Stomach (tissue), 9 donors: Measurements from ENCODE around the gene GPR108. TPM values are rescaled to one million over a fixed set of nuclear protein-coding genes. Genes with fewer than 3 reads are reported as not detected.

ENCODE experiments used
- DNase-seq, 2 donors: peaks; one replicate each; pipeline versions ENCODE4 v3.0.0 to v3.0.0-alpha.2; 2013 to 2019
- H3K27ac ChIP-seq, 5 donors: fragments of 200-600 bp in 4 of 5; sonication (generic) in 4 of 5; one replicate each; pipeline ENCODE4 v1.5.1; 2013 to 2019; ENCODE audit warnings: mild to moderate bottlenecking in 1 of 5, moderate library complexity in 1 of 5
- H3K27me3 ChIP-seq, 3 donors: fragments of 200-600 bp; sonication (generic); one replicate each; pipeline ENCODE4 v1.5.1; 2017 to 2019; ENCODE audit warnings: mixed run types in 1 of 3
- H3K36me3 ChIP-seq, 4 donors: fragments of 200-600 bp; sonication (generic); 1 replicate in 3 of 4; 2 replicates in 1 of 4; pipeline ENCODE4 v1.5.1; 2016 to 2019
- H3K4me1 ChIP-seq, 4 donors: fragments of 200-600 bp; sonication (generic); one replicate each; pipeline ENCODE4 v1.5.1; 2016 to 2019
- H3K4me3 ChIP-seq, 4 donors: fragments of 200-600 bp; sonication (generic) in 3 of 4; one replicate each; pipeline ENCODE4 v1.5.1; 2016 to 2019; ENCODE audit warnings: mild to moderate bottlenecking in 1 of 4
- H3K9me3 ChIP-seq, 4 donors: fragments of 200-600 bp; sonication (generic); one replicate each; pipeline ENCODE4 v1.5.1; 2016 to 2019
- EP300 ChIP-seq: sonication (generic); formaldehyde crosslinking; IDR thresholded peaks from one replicate; pipeline ENCODE4 v1.6.1; 2017; ENCODE audit warnings: antibody characterized with exemption
- POLR2A ChIP-seq, 4 donors: fragments of 450-650 bp; IDR thresholded peaks; one replicate each; pipeline ENCODE4 v1.6.1; 2016; ENCODE audit warnings: antibody characterized with exemption in 4 of 4, control low read depth in 2 of 4, mild to moderate bottlenecking in 1 of 4, moderate library complexity in 1 of 4
- POLR2AphosphoS5 ChIP-seq, 3 donors: sonication (generic); formaldehyde crosslinking; IDR thresholded peaks; one replicate each; pipeline ENCODE4 v1.6.1; 2016; ENCODE audit warnings: antibody characterized with exemption in 3 of 3
- WGBS, 5 donors: extraction: QIAGEN DNeasy Blood & Tissue Kit in 3 of 5; methylation state at CpG; one replicate each; pipeline versions ENCODE4 v1.1.5 to v1.1.7; 2013 to 2018; 5-methylcytosine and 5-hydroxymethylcytosine counted together
- intact Hi-C: fragments of 100-400 bp; cut with DNase I; formaldehyde crosslinking; loops from one replicate; pipeline ENCODE4 v1.15.1; 2023; ENCODE audit warnings: low total_unique reads
- polyA plus RNA-seq, 3 donors: library from polyadenylated mRNA; stranded (reverse); fragments of 200-250 nt; gene quantifications; one replicate each; pipeline ENCODE4 v1.2.3, GENCODE V29; 2013
- total RNA-seq, 5 donors: library from RNA; depleted of rRNA; stranded (reverse); fragments of >200 nt; gene quantifications; one replicate each; pipeline versions ENCODE4 v1.1.0 to v1.2.3, GENCODE V29; 2014 to 2016
- TF ChIP-seq, protein P1 (sequence below), 7 experiments: fragments of 450-650 bp in 4 of 7; fragments of 200-600 bp in 3 of 7; sonication (generic) in 3 of 7; IDR thresholded peaks; one replicate each; pipeline ENCODE4 v1.5.1; 2016 to 2019; ENCODE audit warnings: antibody characterized with exemption in 7 of 7, control low read depth in 2 of 7, mild to moderate bottlenecking in 1 of 7
- donor health status: healthy with polysubstance abuse.
- donor health status: Bipolar disorder and iron deficiency.
- donor health status: healthy.

The GPR108 gene
- total and polyA plus RNA-seq, 8 donors: 28.1 to 132 (median 59.2) TPM

DNA sequence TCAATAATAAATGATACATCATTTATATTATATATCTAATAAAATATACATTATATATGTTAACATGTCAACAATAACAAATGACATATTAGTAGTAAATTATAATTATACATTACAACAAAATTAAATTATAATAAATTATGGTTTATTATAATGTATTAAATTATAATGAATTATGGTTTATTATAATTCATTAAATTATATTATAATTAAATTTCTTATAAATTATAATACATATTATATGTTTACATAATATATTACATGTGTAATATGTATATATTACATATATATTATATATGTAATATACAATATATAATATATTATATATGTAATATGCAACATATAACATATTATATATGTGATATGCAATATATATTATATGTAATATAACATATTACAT is 37.4 kb downstream of the GPR108 start:
- intact Hi-C loops: no loop called here
- H3K4me1 ChIP-seq: no peaks in the 10 kb centered on the region
- TF ChIP-seq, protein P1, sequence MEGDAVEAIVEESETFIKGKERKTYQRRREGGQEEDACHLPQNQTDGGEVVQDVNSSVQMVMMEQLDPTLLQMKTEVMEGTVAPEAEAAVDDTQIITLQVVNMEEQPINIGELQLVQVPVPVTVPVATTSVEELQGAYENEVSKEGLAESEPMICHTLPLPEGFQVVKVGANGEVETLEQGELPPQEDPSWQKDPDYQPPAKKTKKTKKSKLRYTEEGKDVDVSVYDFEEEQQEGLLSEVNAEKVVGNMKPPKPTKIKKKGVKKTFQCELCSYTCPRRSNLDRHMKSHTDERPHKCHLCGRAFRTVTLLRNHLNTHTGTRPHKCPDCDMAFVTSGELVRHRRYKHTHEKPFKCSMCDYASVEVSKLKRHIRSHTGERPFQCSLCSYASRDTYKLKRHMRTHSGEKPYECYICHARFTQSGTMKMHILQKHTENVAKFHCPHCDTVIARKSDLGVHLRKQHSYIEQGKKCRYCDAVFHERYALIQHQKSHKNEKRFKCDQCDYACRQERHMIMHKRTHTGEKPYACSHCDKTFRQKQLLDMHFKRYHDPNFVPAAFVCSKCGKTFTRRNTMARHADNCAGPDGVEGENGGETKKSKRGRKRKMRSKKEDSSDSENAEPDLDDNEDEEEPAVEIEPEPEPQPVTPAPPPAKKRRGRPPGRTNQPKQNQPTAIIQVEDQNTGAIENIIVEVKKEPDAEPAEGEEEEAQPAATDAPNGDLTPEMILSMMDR (IDR thresholded peaks at IDR 0.05): no peak
- TF ChIP-seq EP300 (no peak), POLR2AphosphoS5 (IDR thresholded peaks at IDR 0.05) (no peak), POLR2A (IDR thresholded peaks at IDR 0.05) (no peak)
- no peak overlapping the region for H3K27ac ChIP-seq
- H3K27me3 ChIP-seq: peaks cover 0 to 9% (median 0%) of the 10 kb centered on the region in 3 donors
- H3K36me3 ChIP-seq: peaks cover 0 to 10% (median 0%) of the 10 kb centered on the region in 4 donors
- no peaks in the 10 kb centered on the region for H3K9me3 ChIP-seq
- H3K4me3 ChIP-seq: no peak overlapping the region
- DNase-seq: no peak

DNA sequence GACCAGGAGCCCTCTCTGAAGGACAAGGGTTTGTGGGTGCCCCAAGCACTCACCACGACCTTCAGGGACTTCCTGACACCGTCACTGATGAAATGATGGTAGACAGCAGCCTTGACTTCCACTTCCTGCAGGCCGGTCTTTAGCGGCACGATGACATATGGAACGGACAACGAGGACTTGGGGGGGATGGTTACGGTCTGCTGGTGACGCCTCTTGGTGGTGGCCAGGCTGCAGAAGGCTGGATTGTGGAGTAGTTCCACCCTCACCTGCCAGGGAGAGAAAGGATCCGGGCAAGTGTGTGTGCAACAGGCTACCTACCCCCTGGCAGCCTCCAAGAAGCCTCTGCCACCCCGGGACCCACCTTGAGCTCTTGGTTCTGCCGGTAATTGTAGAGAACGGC is 40.1 kb downstream of the GPR108 start:
- H3K9me3 ChIP-seq: no peaks in the 10 kb centered on the region
- peaks cover 0 to 16% (median 8%) of the 10 kb centered on the region in 4 donors for H3K36me3 ChIP-seq
- no peak for DNase-seq
- WGBS, 5 donors: 75 to 83% (median 81%) methylated on average over 13 of the region's 13 CpGs
- H3K27me3 ChIP-seq: peaks cover 0 to 14% (median 0%) of the 10 kb centered on the region in 3 donors
- no peaks in the 10 kb centered on the region for H3K4me1 ChIP-seq
- TF ChIP-seq, protein P1 (IDR thresholded peaks at IDR 0.05): no peak
- TF ChIP-seq POLR2A (IDR thresholded peaks at IDR 0.05) (no peak), POLR2AphosphoS5 (IDR thresholded peaks at IDR 0.05) (no peak), EP300 (no peak)
- intact Hi-C loops: no loop called here
- no peak overlapping the region for H3K27ac ChIP-seq
- H3K4me3 ChIP-seq: no peak overlapping the region

DNA sequence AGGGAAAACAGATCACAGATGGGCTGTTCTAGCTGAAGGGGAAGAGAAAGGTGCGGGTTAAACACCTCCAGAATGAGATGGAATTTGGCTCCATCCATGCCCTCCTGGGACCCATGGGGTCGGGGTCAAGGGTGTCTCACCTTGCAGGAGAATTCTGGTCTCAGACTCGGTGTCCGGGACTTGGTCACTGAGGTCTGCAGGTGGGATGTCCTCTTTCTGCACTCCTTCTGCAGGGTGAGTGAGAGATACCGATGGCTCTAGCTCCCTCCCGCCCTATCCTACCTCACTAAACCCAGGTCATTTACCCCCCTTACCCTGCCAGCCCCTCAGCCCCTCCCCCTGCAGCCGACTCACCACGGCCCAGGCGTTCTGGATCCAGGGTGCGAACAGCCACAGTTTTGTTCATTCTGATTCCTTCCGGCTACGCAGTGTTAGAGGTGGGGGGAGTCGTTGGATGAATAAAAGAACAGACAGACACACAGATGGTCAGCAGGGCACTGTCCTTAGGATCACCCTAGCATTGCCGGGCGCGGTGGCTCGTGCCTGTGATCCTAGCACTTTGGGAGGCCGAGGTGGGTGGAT is 41.0 kb downstream of the GPR108 start:
- 78 to 85% (median 83%) methylated on average over 18 of the region's 18 CpGs for WGBS, 5 donors
- no peaks in the 10 kb centered on the region for H3K9me3 ChIP-seq
- H3K4me1 ChIP-seq: no peaks in the 10 kb centered on the region
- peaks cover 0 to 8% (median 0%) of the 10 kb centered on the region in 3 donors for H3K27me3 ChIP-seq
- DNase-seq: no peak
- no peak overlapping the region for H3K27ac ChIP-seq
- TF ChIP-seq, protein P1 (IDR thresholded peaks at IDR 0.05): no peak
- TF ChIP-seq POLR2AphosphoS5 (IDR thresholded peaks at IDR 0.05) (no peak), POLR2A (IDR thresholded peaks at IDR 0.05) (no peak), EP300 (no peak)
- H3K36me3 ChIP-seq: peaks cover 0 to 13% (median 8%) of the 10 kb centered on the region in 4 donors
- intact Hi-C loops: no loop called here
- H3K4me3 ChIP-seq: no peak overlapping the region

DNA sequence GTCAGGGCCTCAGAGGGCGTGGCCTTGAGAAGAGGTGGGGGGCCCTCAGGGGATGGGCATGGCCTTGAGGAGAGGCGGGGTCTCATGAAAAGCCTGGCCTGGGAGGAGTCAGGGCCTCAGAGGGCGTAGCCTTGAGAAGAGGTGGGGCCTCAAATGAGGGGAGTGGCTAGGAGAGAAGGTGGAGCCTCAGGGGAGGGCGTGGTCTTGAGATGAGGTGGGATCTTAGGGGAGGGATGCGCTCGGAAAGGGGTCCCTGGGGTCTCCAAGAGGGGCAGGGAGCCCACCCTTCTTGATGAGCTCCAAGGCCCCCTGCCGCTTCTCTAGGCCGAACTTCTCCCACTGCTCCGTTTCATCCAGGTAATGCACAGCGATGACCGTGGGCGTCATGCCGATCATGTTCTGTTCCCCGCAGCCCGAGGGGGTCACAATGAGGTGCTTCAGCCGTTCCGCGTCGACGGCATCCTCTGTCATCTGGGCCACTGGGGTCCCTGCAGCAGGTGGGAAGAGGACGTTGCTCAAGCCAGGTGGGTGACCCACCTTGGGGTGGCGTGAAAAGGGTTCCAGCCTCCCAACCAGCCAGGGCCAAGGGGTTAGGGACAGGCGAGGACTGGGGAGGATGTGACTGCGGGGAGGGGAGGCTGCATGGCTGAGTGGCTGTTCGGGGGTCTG is 43.1 kb downstream of the GPR108 start:
- TF ChIP-seq EP300 (no peak), POLR2AphosphoS5 (IDR thresholded peaks at IDR 0.05) (no peak), POLR2A (IDR thresholded peaks at IDR 0.05) (no peak)
- TF ChIP-seq, protein P1 (IDR thresholded peaks at IDR 0.05): no peak
- intact Hi-C loops: no loop called here
- Histone ChIP-seq H3K36me3 (peaks cover 0 to 19% (median 8%) of the 10 kb centered on the region in 4 donors), H3K4me1 (no peaks in the 10 kb centered on the region), H3K9me3 (no peaks in the 10 kb centered on the region), H3K27me3 (peaks cover 0 to 13% (median 0%) of the 10 kb centered on the region in 3 donors), H3K4me3 (no peak overlapping the region), H3K27ac (no peak overlapping the region)
- DNase-seq: no peak
- 92 to 96% (median 94%) methylated on average over 18 to 25 of the region's 25 CpGs for WGBS, 5 donors
